HepG2 (cell line): ENCODE data around the gene OSBPL3. TPM values are rescaled to one million over a fixed set of nuclear protein-coding genes. Genes with fewer than 3 reads are reported as not detected.

ENCODE experiments used
- ARNT ChIP-seq: fragments of 450-650 bp; IDR thresholded peaks from 2 replicates; pipeline ENCODE4 v1.6.1; 2017
- ATF7 ChIP-seq, 2 experiments: fragments of 450-650 bp in 1 of 2; sonication (generic) in 1 of 2; formaldehyde crosslinking in 1 of 2; IDR thresholded peaks; 2 replicates each; pipeline versions ENCODE4 v1.4.0 to v1.6.1; 2016 to 2020; ENCODE audit warnings: antibody characterized with exemption in 1 of 2, mild to moderate bottlenecking in 1 of 2, missing genetic modification reagents in 1 of 2
- BRCA1 ChIP-seq: sonication (generic); formaldehyde crosslinking; IDR thresholded peaks from 2 replicates; pipeline ENCODE4 v1.4.0; 2020; ENCODE audit warnings: missing genetic modification reagents
- CHD4 ChIP-seq: fragments of 200-600 bp; sonication (generic); IDR thresholded peaks from 2 replicates; pipeline ENCODE4 v1.7.0; 2017; ENCODE audit warnings: mild to moderate bottlenecking, low read length, borderline replicate concordance
- DRAP1 ChIP-seq: IDR thresholded peaks from 2 replicates; pipeline ENCODE4 v1.6.1; 2016; ENCODE audit warnings: missing genetic modification reagents, missing compliant biosample characterization
- FOXA3 ChIP-seq: IDR thresholded peaks from 2 replicates; pipeline ENCODE4 v1.6.1; 2016; ENCODE audit warnings: missing genetic modification reagents, missing compliant biosample characterization
- FOXP1 ChIP-seq, 2 experiments: fragments of 450-650 bp in 1 of 2; IDR thresholded peaks; 2 replicates each; pipeline ENCODE4 v1.6.1; 2017 to 2018; ENCODE audit warnings: antibody characterized with exemption in 1 of 2
- HMGXB3 ChIP-seq: sonication (generic); formaldehyde crosslinking; IDR thresholded peaks from 2 replicates; pipeline ENCODE4 v1.4.0; 2020; ENCODE audit warnings: missing genetic modification reagents, borderline replicate concordance
- HOXA7 ChIP-seq: sonication (generic); formaldehyde crosslinking; IDR thresholded peaks from 2 replicates; pipeline ENCODE4 v1.8.1; 2022; ENCODE audit warnings: mild to moderate bottlenecking, missing genetic modification reagents, moderate library complexity
- JUN ChIP-seq: sonication (generic); formaldehyde crosslinking; IDR thresholded peaks from 2 replicates; pipeline ENCODE4 v1.4.0; 2020; ENCODE audit warnings: mild to moderate bottlenecking, missing genetic modification reagents
- MED1 ChIP-seq: sonication (generic); formaldehyde crosslinking; IDR thresholded peaks from 2 replicates; pipeline ENCODE4 v1.4.0; 2020; ENCODE audit warnings: missing genetic modification reagents
- MIER2 ChIP-seq: IDR thresholded peaks from 2 replicates; pipeline ENCODE4 v1.6.1; 2016; ENCODE audit warnings: missing biosample characterization, missing genetic modification reagents
- NR2F6 ChIP-seq, 2 experiments: IDR thresholded peaks; 2 replicates each; pipeline ENCODE4 v1.6.1; 2016; ENCODE audit warnings: antibody characterized with exemption in 1 of 2, mild to moderate bottlenecking in 1 of 2
- RFXAP ChIP-seq: sonication (generic); formaldehyde crosslinking; IDR thresholded peaks from 2 replicates; pipeline ENCODE4 v1.4.0; 2020; ENCODE audit warnings: missing genetic modification reagents, borderline replicate concordance
- SALL1 ChIP-seq: sonication (generic); formaldehyde crosslinking; IDR thresholded peaks from 2 replicates; pipeline ENCODE4 v1.8.0; 2022; ENCODE audit warnings: mild to moderate bottlenecking, missing genetic modification reagents
- SMAD3 ChIP-seq: sonication (generic); formaldehyde crosslinking; IDR thresholded peaks from 2 replicates; pipeline ENCODE4 v1.4.0; 2020; ENCODE audit warnings: missing genetic modification reagents
- SP140L ChIP-seq: sonication (generic); formaldehyde crosslinking; IDR thresholded peaks from 2 replicates; pipeline ENCODE4 v1.4.0; 2020; ENCODE audit warnings: missing genetic modification reagents, borderline replicate concordance
- SPEN ChIP-seq: sonication (generic); formaldehyde crosslinking; IDR thresholded peaks from 2 replicates; pipeline ENCODE4 v1.5.1; 2020; ENCODE audit warnings: low read depth, mild to moderate bottlenecking, missing genetic modification reagents
- SSRP1 ChIP-seq: IDR thresholded peaks from 2 replicates; pipeline ENCODE4 v1.6.1; 2016; ENCODE audit warnings: control low read depth
- TARDBP ChIP-seq: sonication (generic); formaldehyde crosslinking; IDR thresholded peaks from 2 replicates; pipeline ENCODE4 v1.8.0; 2022; ENCODE audit warnings: mild to moderate bottlenecking, missing genetic modification reagents
- THYN1 ChIP-seq: sonication (generic); formaldehyde crosslinking; IDR thresholded peaks from 2 replicates; pipeline ENCODE4 v1.8.1; 2023; ENCODE audit warnings: low read depth, mild to moderate bottlenecking, moderate library complexity, missing genetic modification reagents, borderline replicate concordance
- YEATS2 ChIP-seq: sonication (generic); formaldehyde crosslinking; IDR thresholded peaks from 2 replicates; pipeline ENCODE4 v1.4.0; 2020; ENCODE audit warnings: missing genetic modification reagents, borderline replicate concordance
- ZEB1 ChIP-seq: IDR thresholded peaks from 2 replicates; pipeline ENCODE4 v1.6.1; 2012; ENCODE audit warnings: mild to moderate bottlenecking, low read depth, inconsistent platforms; ENCODE audit not compliant: insufficient replicate concordance
- ZFP90 ChIP-seq: sonication (generic); formaldehyde crosslinking; IDR thresholded peaks from 2 replicates; pipeline ENCODE4 v1.8.0; 2022; ENCODE audit warnings: missing genetic modification reagents, mild to moderate bottlenecking, inconsistent platforms, borderline replicate concordance
- ZNF292 ChIP-seq: sonication (generic); formaldehyde crosslinking; IDR thresholded peaks from 2 replicates; pipeline ENCODE4 v1.8.1; 2022; ENCODE audit warnings: mild to moderate bottlenecking, low read depth, missing genetic modification reagents, borderline replicate concordance
- ZNF777 ChIP-seq: sonication (generic); formaldehyde crosslinking; IDR thresholded peaks from 2 replicates; pipeline ENCODE4 v1.4.0; 2020; ENCODE audit warnings: missing genetic modification reagents
- ZNF792 ChIP-seq: IDR thresholded peaks from 2 replicates; pipeline ENCODE4 v1.6.1; 2016
- polyA plus RNA-seq, 8 experiments: library from polyadenylated mRNA; depleted of rRNA in 3 of 8; stranded (reverse) in 7 of 8; unstranded in 1 of 8; fragments of >200 nt; fragmentation: Illumina TruSeq in 4 of 8; extraction: Trizol in 4 of 8; gene quantifications; 2 replicates each; pipeline versions ENCODE4 v1.2.1 to v1.2.3, GENCODE V29; 2011 to 2016; ENCODE audit warnings: low read depth in 4 of 8, missing spikeins in 1 of 8, mixed read lengths in 1 of 8; ENCODE audit not compliant: insufficient read depth in 1 of 8
- total RNA-seq, 5 experiments: library from RNA; depleted of rRNA; stranded (reverse); fragments of >200 nt; fragmentation: Illumina TruSeq; extraction: Trizol; gene quantifications; 2 replicates each; pipeline ENCODE4 v1.2.3, GENCODE V29; 2016; ENCODE audit warnings: low read depth in 1 of 5

The OSBPL3 gene
- total and polyA plus RNA-seq, 2 of the 13 experiments (the other 11 are each of a cell fraction or from before 2014, with no cell fraction given) = 8.8 to 28.9 TPM

GRCh38 chr7:24825931-24826661 lies 153.9 kb downstream of the OSBPL3 start (continued):
- TF ChIP-seq MIER2 (CRISPR knock-in tag) (0 out of 2 replicates have a peak, but pooled peaks have one; percentile 26), ZEB1 (peak; percentile 64), THYN1 (CRISPR knock-in tag) (no peak), HOXA7 (no peak), RFXAP (CRISPR knock-in tag) (0 out of 2 replicates have a peak, but pooled peaks have one; percentile 31), CHD4 (peak; percentile 58; the same call in 1 of the 2 replicates), TARDBP (peak; percentile 56; the same call in 1 of the 2 replicates), ZFP90 (CRISPR knock-in tag) (0 out of 2 replicates have a peak, but pooled peaks have one; percentile 25), ZNF292 (peak; percentile 65; the same call in 1 of the 2 replicates), ATF7 (IDR thresholded peaks at IDR 0.05) (0 out of 2 replicates have a peak, but pooled peaks have one; percentile 10), ATF7 (CRISPR knock-in tag; IDR thresholded peaks at IDR 0.05) (no peak), FOXA3 (CRISPR knock-in tag) (peak; percentile 73), SPEN (CRISPR knock-in tag) (peak; percentile 64; the same call in 1 of the 2 replicates), JUN (CRISPR knock-in tag) (peak; percentile 67; the same call in 1 of the 2 replicates), ARNT (no peak), SMAD3 (CRISPR knock-in tag) (no peak), HMGXB3 (CRISPR knock-in tag) (no peak), MED1 (CRISPR knock-in tag) (peak; percentile 64), SSRP1 (CRISPR knock-in tag) (no peak), ZNF777 (CRISPR knock-in tag) (no peak), YEATS2 (CRISPR knock-in tag) (peak; percentile 47; the same call in 1 of the 2 replicates), NR2F6 (IDR thresholded peaks at IDR 0.05) (peak; percentile 49), NR2F6 (CRISPR knock-in tag; IDR thresholded peaks at IDR 0.05) (peak; percentile 73; the same call in 1 of the 2 replicates), FOXP1 (IDR thresholded peaks at IDR 0.05) (no peak), FOXP1 (CRISPR knock-in tag; IDR thresholded peaks at IDR 0.05) (peak; percentile 3; the same call in 1 of the 2 replicates), ZNF792 (CRISPR knock-in tag) (peak; percentile 32; the same call in 1 of the 2 replicates), SP140L (CRISPR knock-in tag) (no peak), DRAP1 (CRISPR knock-in tag) (peak; percentile 32; the same call in 1 of the 2 replicates), BRCA1 (CRISPR knock-in tag) (0 out of 2 replicates have a peak, but pooled peaks have one; percentile 45), SALL1 (peak; percentile 76)
